Prostate gland (tissue), 2 donors: ENCODE results near the gene AK9. TPM values are rescaled to one million over a fixed set of nuclear protein-coding genes. Genes with fewer than 3 reads are reported as not detected.
A peak's percentile ranks its signal among the peaks of the same experiment; 100 is the strongest.

ENCODE experiments used
- DNase-seq: peaks from one replicate; pipeline ENCODE4 v3.0.0-alpha.2; 2019; ENCODE audit warnings: low spot score
- H3K27ac ChIP-seq, 2 donors: fragments of 200-600 bp; sonication (generic); 2 replicates each; pipeline ENCODE4 v1.5.1; 2017 to 2019
- H3K27me3 ChIP-seq: fragments of 200-600 bp; sonication (generic); replicated peaks from 2 replicates; pipeline ENCODE4 v1.5.1; 2019; ENCODE audit not compliant: insufficient read depth
- H3K36me3 ChIP-seq, 2 donors: fragments of 200-600 bp; sonication (generic); 1 replicate in 1 of 2; 2 replicates in 1 of 2; pipeline versions ENCODE4 v1.5.1 to v1.8.1; 2017 to 2019
- H3K4me1 ChIP-seq: fragments of 200-600 bp; sonication (generic); replicated peaks from 2 replicates; pipeline ENCODE4 v1.5.1; 2019
- H3K4me3 ChIP-seq, 2 donors: fragments of 200-600 bp; sonication (generic); 2 replicates each; pipeline ENCODE4 v1.5.1; 2017 to 2019
- H3K9me3 ChIP-seq: fragments of 200-600 bp; sonication (generic); 2 replicates; pipeline ENCODE4 v1.5.1; 2017
- POLR2A ChIP-seq: fragments of 450-650 bp; IDR thresholded peaks from one replicate; pipeline ENCODE4 v1.6.1; 2016; ENCODE audit warnings: antibody characterized with exemption, mild to moderate bottlenecking
- POLR2AphosphoS5 ChIP-seq: sonication (generic); formaldehyde crosslinking; IDR thresholded peaks from one replicate; pipeline ENCODE4 v1.6.1; 2017; ENCODE audit warnings: antibody characterized with exemption
- WGBS: methylation state at CpG from one replicate; pipeline ENCODE4 v1.1.5; 2018; 5-methylcytosine and 5-hydroxymethylcytosine counted together
- intact Hi-C: fragments of 100-400 bp; cut with DNase I; formaldehyde crosslinking; loops from one replicate; pipeline ENCODE4 v1.14.2; 2022
- total RNA-seq, 2 donors: library from RNA; depleted of rRNA; stranded (reverse); fragments of >200 nt; gene quantifications; one replicate each; pipeline ENCODE4 v1.1.0, GENCODE V29; 2016
- TF ChIP-seq, protein P1 (sequence below), 4 experiments: fragments of 200-600 bp in 2 of 4; fragments of 450-650 bp in 2 of 4; sonication (generic) in 2 of 4; IDR thresholded peaks; 1 replicate in 3 of 4; 2 replicates in 1 of 4; pipeline ENCODE4 v1.5.1; 2016 to 2019; ENCODE audit warnings: antibody characterized with exemption in 4 of 4, mild to moderate bottlenecking in 2 of 4, moderate library complexity in 2 of 4

Gene AK9
- total RNA-seq, 2 donors from 2014 or later = 4.5 to 22.0 TPM

DNA sequence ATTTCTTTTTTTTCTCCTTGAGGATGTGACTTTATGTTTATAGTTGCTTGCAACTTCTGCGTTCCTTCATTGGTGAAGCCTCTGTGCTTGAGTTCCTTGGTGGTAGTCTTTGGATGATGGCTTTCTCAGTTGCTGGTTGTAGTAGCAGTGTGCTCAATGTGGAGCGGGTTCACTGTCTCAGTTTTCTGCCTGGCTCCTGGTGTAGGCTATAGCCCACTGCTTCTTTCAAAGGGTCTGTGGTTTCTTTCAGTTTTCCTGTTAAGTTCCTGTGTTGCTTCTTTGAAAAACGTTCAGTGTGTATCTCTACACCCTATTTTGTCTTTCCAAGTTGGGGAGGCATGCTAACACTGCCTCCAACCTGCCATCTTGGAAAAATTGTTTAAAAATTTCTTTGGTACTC is 174.1 kb downstream of the AK9 start:
- H3K27me3 ChIP-seq = no peaks in the 10 kb centered on the region
- no peaks in the 10 kb centered on the region for H3K9me3 ChIP-seq
- H3K4me3 ChIP-seq = no peak overlapping the region
- TF ChIP-seq, protein P1, sequence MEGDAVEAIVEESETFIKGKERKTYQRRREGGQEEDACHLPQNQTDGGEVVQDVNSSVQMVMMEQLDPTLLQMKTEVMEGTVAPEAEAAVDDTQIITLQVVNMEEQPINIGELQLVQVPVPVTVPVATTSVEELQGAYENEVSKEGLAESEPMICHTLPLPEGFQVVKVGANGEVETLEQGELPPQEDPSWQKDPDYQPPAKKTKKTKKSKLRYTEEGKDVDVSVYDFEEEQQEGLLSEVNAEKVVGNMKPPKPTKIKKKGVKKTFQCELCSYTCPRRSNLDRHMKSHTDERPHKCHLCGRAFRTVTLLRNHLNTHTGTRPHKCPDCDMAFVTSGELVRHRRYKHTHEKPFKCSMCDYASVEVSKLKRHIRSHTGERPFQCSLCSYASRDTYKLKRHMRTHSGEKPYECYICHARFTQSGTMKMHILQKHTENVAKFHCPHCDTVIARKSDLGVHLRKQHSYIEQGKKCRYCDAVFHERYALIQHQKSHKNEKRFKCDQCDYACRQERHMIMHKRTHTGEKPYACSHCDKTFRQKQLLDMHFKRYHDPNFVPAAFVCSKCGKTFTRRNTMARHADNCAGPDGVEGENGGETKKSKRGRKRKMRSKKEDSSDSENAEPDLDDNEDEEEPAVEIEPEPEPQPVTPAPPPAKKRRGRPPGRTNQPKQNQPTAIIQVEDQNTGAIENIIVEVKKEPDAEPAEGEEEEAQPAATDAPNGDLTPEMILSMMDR (IDR thresholded peaks at IDR 0.05) = no peak
- TF ChIP-seq POLR2AphosphoS5 (no peak), POLR2A (no peak)
- WGBS = 73% methylated on average over 3 of the region's 3 CpGs
- no peak for DNase-seq
- H3K4me1 ChIP-seq = no peaks in the 10 kb centered on the region
- H3K27ac ChIP-seq = no peak overlapping the region
- H3K36me3 ChIP-seq = no peaks in the 10 kb centered on the region
- intact Hi-C loops = no loop called here

DNA sequence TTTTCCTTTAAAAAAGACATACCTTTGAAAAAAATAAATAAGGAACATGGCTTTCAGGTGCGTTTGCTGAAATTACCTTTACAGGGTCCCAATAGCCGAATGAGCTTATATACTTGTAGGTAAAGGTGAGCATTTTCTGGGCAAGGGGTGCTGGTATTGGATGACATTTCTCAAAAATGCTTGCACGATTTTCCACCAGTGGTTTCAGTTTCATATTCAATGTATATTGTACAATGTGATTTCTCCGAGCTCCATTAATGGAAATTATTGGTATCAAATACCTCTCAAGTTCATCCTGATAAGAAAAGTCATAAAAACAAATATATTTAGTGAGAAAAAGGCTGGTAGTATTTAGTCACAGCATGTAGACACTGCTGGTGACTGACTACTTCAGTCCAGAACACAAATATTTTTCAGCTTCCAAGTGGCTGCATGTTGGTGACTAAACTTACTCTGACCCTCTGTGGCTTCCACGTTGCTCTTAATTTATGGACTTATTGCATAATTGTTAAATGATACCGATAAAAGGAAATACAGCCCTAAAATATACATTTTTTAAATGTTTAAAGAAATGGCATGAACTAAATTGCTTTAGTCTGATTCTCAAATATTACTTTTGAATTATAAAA is 175.1 kb downstream of the AK9 start:
- Histone ChIP-seq H3K36me3 (no peaks in the 10 kb centered on the region), H3K4me3 (no peak overlapping the region), H3K9me3 (no peaks in the 10 kb centered on the region), H3K4me1 (no peaks in the 10 kb centered on the region), H3K27me3 (no peaks in the 10 kb centered on the region), H3K27ac (no peak overlapping the region)
- WGBS = 59% methylated on average over 6 of the region's 6 CpGs
- TF ChIP-seq, protein P1 (IDR thresholded peaks at IDR 0.05) = no peak
- no peak for TF ChIP-seq POLR2AphosphoS5
- TF ChIP-seq POLR2A = no peak
- DNase-seq = no peak
- intact Hi-C loops = no loop called here

DNA sequence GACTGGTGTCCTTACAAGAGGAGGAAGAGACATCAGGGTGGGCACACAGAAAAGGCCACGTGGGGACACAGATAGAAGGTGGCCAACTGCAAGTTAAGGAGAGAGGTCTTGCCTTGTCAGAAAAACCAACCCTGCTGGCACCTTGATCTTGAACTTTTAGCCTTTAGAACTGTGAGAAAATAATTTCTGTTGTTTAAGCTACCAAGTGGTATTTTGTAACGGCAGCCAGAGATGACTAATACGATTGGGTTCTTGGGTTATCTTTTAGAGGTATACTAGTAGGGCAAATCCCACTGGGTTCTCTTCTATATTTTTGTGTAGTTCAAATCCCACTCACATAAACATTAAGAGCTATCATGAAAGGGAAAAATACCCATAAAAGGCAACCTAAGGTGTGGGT is 176.1 kb downstream of the AK9 start:
- Histone ChIP-seq H3K36me3 (no peaks in the 10 kb centered on the region), H3K9me3 (no peaks in the 10 kb centered on the region), H3K4me1 (no peaks in the 10 kb centered on the region), H3K27me3 (no peaks in the 10 kb centered on the region), H3K27ac (no peak overlapping the region), H3K4me3 (no peak overlapping the region)
- intact Hi-C loops = no loop called here
- TF ChIP-seq POLR2A = no peak
- WGBS = 86% methylated on average over 3 of the region's 3 CpGs
- no peak for DNase-seq

DNA sequence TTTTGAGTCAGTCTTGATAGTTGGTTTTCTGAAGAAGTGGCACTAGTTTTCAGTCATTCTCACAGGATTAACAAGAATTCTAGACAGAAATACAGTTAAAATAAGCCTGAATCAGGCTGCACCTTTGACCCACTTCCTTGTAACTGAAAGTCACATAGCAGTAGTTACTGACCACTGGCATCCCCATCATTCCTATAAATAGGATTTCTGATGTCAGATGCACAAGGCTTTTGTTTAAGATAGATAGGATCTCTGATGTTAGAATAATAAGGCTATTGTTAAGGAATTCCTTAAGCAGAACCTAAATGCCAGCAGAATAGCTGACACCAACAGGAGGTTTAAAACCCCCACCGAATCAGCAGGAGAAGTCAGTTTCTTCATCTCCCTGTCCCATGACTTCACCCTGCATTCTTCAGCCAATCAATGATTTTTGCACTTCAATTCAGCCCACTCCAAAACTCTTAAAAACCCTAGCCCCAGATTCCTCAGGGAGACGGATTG is 177.4 kb downstream of the AK9 start:
- no peak for TF ChIP-seq POLR2AphosphoS5
- Histone ChIP-seq H3K36me3 (no peaks in the 10 kb centered on the region), H3K9me3 (no peaks in the 10 kb centered on the region), H3K27me3 (no peaks in the 10 kb centered on the region), H3K4me1 (no peaks in the 10 kb centered on the region), H3K4me3 (no peak overlapping the region), H3K27ac (no peak overlapping the region)
- no peak for DNase-seq
- intact Hi-C loops = no loop called here
- 77% methylated on average over 2 of the region's 2 CpGs for WGBS

DNA sequence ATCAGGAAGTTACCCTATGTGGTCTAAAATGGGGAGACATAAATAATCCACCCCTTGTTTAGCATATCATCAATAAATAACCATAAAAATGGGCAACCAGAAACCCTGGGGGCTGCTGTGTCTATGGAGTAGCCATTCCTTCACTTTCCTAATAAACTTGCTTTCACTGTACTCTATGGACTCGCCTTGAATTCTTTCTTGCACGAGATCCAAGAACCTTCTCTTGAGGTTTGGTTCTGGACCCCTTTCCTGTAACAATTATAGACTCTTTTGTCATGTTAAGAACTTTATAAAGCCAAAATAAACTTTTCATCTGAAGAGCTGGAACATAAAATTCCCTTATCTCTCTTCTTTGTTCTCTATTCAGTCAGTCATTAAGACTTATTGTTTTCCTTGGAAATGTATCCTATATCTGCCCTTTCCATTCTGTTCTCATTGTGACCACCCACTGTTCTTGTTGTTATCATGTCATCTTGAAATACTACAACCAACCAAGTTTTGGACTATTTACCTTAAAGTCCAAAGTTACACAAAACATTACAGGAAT is 178.7 kb downstream of the AK9 start:
- no peak for DNase-seq
- H3K27ac ChIP-seq = no peak overlapping the region
- intact Hi-C loops = no loop called here

More for the DNA sequence above, 178.7 kb downstream of the AK9 start:
- Histone ChIP-seq H3K9me3 (no peaks in the 10 kb centered on the region), H3K36me3 (no peaks in the 10 kb centered on the region), H3K4me3 (no peak overlapping the region), H3K27me3 (no peaks in the 10 kb centered on the region), H3K4me1 (no peaks in the 10 kb centered on the region)
- TF ChIP-seq POLR2A (no peak), POLR2AphosphoS5 (peak; percentile 31)
- TF ChIP-seq, protein P1 (IDR thresholded peaks at IDR 0.05) = no peak
- 6% methylated on average over 2 of the region's 2 CpGs for WGBS
